ENCODE results near the gene ART4.

Gene ART4

DNA sequence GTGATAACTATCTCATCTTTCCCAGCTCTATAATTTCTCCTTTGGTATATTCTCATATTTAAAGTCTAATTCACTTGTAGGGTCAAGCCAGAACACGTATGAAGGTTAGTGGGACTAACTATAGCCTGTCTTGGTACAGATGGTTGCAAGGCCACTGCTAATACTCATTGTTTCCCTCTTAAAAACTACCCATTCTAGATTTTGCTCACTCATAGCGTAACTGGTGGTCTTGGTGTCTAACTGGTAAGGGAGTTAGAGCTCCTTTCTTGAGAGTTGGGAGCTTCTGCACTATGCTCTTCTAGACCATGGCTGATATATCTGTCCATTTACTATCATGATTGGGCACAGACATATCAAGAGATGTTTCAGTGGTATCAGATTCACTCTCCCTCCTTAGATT, 33.5 kb upstream of the ART4 start:
- H3K27ac ChIP-seq, result no peak overlapping the region
- no peaks in the 10 kb centered on the region for H3K27me3 ChIP-seq (replicated peaks)
- no peak for DNase-seq
- H3K36me3 ChIP-seq (replicated peaks), result no peaks in the 10 kb centered on the region
- no peak overlapping the region for H3K4me3 ChIP-seq (ENCODE audit: low read depth, low read length)
- in situ Hi-C loops (cut with HindIII; ENCODE audit: low pct_ligation_motif_present, low sequenced_read_pairs), result no loop called here
- TF ChIP-seq, protein P1, sequence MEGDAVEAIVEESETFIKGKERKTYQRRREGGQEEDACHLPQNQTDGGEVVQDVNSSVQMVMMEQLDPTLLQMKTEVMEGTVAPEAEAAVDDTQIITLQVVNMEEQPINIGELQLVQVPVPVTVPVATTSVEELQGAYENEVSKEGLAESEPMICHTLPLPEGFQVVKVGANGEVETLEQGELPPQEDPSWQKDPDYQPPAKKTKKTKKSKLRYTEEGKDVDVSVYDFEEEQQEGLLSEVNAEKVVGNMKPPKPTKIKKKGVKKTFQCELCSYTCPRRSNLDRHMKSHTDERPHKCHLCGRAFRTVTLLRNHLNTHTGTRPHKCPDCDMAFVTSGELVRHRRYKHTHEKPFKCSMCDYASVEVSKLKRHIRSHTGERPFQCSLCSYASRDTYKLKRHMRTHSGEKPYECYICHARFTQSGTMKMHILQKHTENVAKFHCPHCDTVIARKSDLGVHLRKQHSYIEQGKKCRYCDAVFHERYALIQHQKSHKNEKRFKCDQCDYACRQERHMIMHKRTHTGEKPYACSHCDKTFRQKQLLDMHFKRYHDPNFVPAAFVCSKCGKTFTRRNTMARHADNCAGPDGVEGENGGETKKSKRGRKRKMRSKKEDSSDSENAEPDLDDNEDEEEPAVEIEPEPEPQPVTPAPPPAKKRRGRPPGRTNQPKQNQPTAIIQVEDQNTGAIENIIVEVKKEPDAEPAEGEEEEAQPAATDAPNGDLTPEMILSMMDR (IDR thresholded peaks at IDR 0.05; ENCODE audit: low read depth, low read length, missing control alignments), result no peak

DNA sequence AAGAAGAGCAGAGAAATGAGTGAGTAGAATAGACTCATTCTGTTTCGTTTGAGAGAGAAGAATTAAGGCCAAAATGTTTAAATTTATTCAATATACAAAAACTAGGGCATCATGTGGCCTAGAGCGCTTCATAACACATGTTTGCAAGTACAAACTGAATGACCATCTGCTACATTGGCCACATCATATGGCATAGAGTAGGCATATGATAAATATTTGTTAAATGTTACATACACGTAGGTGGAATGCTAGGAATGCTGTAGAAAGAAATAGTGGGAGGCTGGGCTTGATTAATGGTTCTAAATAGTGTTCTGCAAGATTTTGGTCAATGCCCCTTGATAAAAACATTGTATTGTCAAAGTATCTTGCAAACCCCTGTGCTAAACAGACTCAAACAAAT, 31.6 kb upstream of the ART4 start:
- in situ Hi-C loops (cut with HindIII; ENCODE audit: low pct_ligation_motif_present, low sequenced_read_pairs), result no loop called here
- no peaks in the 10 kb centered on the region for H3K27me3 ChIP-seq (replicated peaks)
- TF ChIP-seq, protein P1 (IDR thresholded peaks at IDR 0.05; ENCODE audit: low read depth, low read length, missing control alignments), result no peak
- H3K36me3 ChIP-seq (replicated peaks), result no peaks in the 10 kb centered on the region
- no peak for DNase-seq
- H3K4me3 ChIP-seq (ENCODE audit: low read depth, low read length), result no peak overlapping the region
- no peak overlapping the region for H3K27ac ChIP-seq

DNA sequence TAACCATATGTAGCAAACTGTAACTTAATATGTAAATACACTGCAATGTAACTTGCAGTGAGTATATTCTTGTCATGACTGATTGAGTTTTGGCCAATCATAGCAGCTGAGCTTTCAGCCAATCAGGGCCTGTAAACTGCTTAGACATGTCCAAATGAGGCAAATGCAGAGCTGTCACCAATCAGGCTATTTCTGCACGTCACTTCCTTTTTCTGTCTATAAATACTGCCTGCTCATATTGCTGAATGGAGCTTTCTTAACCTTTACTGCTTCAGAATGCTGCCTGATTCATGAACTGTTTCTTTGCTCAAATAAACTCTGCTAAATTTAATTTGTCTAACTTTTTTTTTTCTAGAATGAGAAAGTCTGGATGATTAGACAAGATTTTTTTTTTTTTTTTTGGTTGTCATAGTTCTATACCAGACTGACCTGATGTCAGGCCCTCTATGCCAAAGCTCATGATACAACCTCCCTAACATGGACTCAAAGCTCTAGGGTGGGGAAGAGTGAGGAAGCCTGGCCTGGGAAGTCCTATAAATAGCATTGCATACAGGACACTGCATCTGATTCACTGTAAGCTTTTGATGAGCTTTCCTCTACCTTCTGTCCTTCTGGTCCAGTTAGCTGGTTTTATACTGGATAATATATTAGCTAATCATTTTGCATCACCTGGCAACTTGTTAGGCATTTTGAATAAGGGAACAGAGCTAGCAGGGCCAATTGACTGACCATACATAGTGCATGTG, 30.3 kb upstream of the ART4 start:
- Histone ChIP-seq H3K4me3 (ENCODE audit: low read depth, low read length) (no peak overlapping the region), H3K36me3 (replicated peaks) (no peaks in the 10 kb centered on the region), H3K27me3 (replicated peaks) (no peaks in the 10 kb centered on the region), H3K27ac (no peak overlapping the region)
- TF ChIP-seq, protein P1 (IDR thresholded peaks at IDR 0.05; ENCODE audit: low read depth, low read length, missing control alignments), result no peak
- no peak for DNase-seq
- in situ Hi-C loops (cut with HindIII; ENCODE audit: low pct_ligation_motif_present, low sequenced_read_pairs), result no loop called here

DNA sequence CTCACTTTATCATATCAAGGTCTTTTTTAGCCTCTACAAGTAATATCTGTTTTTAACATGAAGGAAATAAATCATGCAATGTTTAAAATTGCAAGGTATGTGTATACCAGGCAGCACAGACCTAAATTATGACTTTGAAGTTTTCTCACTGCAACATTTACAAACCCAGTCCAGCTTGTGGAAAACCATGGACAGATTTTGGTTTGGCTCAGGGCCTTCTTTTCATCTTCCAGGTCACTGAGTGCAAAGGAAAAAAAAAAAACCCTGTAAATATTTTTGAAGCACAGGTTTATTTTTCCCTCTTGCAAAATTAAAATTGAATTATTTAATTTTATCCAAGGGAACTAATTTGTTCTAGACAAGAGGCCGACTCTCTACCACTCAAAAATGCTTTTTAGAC, 28.6 kb upstream of the ART4 start:
- TF ChIP-seq, protein P1 (IDR thresholded peaks at IDR 0.05; ENCODE audit: low read depth, low read length, missing control alignments), result no peak
- in situ Hi-C loops (cut with HindIII; ENCODE audit: low pct_ligation_motif_present, low sequenced_read_pairs), result no loop called here
- no peak for DNase-seq
- Histone ChIP-seq H3K27me3 (replicated peaks) (no peaks in the 10 kb centered on the region), H3K4me3 (ENCODE audit: low read depth, low read length) (no peak overlapping the region), H3K36me3 (replicated peaks) (no peaks in the 10 kb centered on the region), H3K27ac (no peak overlapping the region)

DNA sequence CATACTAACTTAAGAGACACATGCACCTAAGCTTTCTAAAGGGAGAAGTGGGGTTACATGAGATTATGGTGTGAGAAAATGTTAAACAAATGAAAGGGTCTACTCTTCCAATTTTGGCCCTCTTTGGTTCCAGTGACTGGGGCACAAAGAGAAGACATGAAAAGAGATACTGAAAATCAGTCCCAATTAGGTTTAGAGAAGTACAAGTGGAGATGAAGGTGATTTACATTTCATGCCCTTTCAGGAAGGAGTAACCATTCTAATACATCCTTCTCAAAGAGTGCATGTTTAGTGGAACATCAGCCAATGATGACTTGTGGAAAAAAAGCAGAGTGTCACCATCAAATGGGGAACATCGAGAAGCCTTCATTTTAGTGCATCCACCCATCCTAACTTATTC, 27.9 kb upstream of the ART4 start:
- Histone ChIP-seq H3K27me3 (replicated peaks) (no peaks in the 10 kb centered on the region), H3K27ac (no peak overlapping the region), H3K4me3 (ENCODE audit: low read depth, low read length) (no peak overlapping the region), H3K36me3 (replicated peaks) (no peaks in the 10 kb centered on the region)
- TF ChIP-seq, protein P1 (IDR thresholded peaks at IDR 0.05; ENCODE audit: low read depth, low read length, missing control alignments), result no peak
- in situ Hi-C loops (cut with HindIII; ENCODE audit: low pct_ligation_motif_present, low sequenced_read_pairs), result no loop called here
- no peak for DNase-seq
